HG03064 (cell line): ENCODE data around the gene GNAZ.

Experiments
- ATAC-seq: cut with Tn5 transposase; IDR thresholded peaks from one replicate; pipeline ENCODE4 v1.9.1; 2021; ENCODE audit warnings: low read depth; ENCODE audit not compliant: unreplicated experiment

GNAZ gene

DNA sequence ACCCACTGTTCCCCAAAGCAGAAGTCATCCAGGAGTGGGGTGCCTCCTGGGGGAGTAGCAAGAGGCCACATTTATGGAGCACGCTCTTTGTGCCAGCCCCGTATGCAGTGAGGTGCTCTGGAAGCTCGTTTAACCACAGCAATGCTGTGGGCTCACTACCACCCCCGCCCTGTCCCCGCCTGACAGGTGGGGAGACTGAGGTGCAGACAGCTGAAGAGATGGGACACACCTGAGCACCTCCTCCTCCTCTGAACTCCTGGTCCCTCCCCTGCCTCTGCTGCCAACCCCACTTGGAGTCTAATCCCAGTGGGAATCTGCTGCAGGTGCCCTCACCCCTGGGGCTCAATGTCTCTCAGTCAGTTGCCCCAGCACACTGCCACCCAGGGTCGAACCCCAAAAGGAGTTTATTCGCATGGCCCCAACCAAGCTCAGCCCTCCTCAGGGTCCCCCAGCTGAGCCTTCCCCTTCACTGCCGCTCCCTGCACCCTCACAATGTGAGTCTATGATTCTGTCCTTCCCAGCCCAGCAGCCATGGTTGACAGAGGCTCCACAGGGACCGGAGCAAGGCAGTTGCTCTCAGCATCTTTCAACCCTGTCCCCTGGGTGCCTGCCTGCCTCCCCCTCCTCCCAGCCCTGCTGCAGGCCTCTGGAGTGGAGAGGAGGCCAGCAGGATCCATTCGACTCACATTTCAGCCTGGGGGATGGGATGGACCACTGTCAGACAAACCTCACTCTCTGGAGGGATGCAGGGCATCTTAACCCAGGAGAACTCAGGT is 96.7 kb downstream of the GNAZ start:
- ATAC-seq, result no peak

DNA sequence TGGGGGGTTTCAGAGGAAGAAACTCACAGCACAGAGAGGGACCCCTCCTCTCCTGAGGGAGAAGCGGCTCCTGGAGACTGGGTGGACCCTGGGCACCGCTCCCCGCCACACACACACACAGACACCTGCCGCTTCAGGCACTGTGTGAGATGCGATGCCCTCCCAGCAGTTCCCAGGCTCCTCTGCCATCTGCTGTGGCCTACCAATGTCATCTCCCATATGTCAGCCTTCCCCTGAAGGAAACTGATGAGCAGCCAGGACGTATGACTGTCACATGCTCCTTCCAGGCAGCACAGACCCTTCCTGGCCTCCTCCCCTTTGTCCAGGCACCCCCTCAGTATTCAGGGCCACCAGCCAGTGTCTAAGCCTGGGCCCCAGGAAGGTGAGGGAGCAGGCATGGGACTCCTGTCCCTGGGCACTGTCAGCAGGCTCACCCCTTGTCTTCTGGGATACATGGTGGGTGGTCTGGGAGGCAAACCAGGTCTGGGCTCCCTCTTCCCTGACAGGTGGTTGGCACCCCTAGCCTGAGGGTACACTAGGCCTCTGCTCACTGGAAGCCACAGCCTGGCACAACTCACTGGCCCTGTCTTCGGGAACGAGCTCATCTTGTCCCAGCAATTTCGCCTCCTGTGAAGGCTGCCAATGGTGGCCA is 98.2 kb downstream of the GNAZ start:
- ATAC-seq, result no peak

DNA sequence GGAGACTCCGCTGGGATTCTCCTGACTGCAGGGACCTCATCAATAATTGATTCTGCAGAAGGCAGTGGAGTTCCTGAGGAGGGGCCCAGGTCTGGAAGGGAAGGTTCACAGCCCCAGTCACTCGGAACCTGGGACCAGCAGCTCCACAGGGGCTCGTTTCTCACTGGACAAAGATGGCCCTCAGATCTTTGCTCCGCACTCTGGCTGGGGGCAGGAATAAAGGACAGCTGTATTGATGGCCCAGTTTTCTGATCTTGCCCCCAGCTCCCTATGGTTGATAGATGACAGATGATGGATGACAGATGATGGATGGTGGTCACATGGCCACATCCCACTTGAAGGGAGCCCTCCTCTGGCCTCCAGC is 98.7 kb downstream of the GNAZ start:
- no peak for ATAC-seq
